Measurements from ENCODE around the gene CNGB1.

CNGB1 gene

DNA sequence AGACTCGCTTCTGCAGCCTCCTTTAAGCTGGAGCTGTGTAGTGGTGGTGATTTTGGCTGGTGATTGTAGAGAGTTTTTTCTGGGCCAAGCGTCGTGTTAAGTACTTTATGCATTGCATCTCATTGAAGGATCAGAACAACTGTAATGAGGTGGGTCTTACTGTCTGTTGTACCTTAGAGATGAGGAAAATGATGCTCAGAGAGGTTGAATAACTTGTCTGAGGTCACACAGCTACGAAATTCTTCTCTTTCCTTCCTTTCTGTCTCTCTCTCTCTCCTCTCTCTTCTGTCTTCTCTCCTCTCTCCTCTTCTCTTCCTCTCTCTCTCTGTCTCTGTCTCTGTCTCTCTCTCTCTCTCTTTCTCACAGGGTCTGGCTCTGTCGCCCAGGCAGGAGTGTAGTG lies 82.8 kb downstream of the CNGB1 start:
- TF ChIP-seq CTCF (conservative IDR thresholded peaks at IDR 0.05; ENCODE audit: low read depth, low read length): no peak
- DNase-seq (ENCODE audit: low read depth): no peak
- no peak overlapping the region for H3K4me3 ChIP-seq (ENCODE audit: low read depth, low read length)

GRCh38 chr16:57887711-57888110 lies 83.2 kb downstream of the CNGB1 start:
- no peak for DNase-seq (ENCODE audit: low read depth)
- no peak for TF ChIP-seq CTCF (conservative IDR thresholded peaks at IDR 0.05; ENCODE audit: low read depth, low read length)
- no peak overlapping the region for H3K4me3 ChIP-seq (ENCODE audit: low read depth, low read length)

DNA sequence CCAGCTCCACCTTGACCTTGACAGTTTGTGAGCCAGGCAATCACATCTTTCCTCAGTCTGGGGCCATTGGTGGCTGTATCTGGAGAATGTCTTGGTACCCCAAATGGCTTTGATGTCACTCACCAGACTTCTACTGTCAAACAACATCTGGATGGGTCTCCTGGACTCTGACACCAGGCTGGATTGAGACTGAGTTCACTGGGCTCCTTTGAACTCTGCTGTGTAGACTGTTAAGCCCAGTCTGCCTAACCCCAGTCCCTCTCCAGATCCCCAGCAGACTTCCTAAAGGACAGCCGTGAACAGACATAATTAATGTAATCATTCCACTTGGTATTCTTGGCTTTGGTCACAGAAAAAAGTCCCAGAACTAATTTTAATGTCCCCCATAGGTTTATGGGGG lies 84.5 kb downstream of the CNGB1 start:
- DNase-seq (ENCODE audit: low read depth): no peak
- H3K4me3 ChIP-seq (ENCODE audit: low read depth, low read length): no peak overlapping the region
- TF ChIP-seq CTCF (conservative IDR thresholded peaks at IDR 0.05; ENCODE audit: low read depth, low read length): no peak

GRCh38 chr16:57884655-57885133 lies 86.2 kb downstream of the CNGB1 start:
- DNase-seq (ENCODE audit: low read depth): no peak
- H3K4me3 ChIP-seq (ENCODE audit: low read depth, low read length): no peak overlapping the region
- TF ChIP-seq CTCF (conservative IDR thresholded peaks at IDR 0.05; ENCODE audit: low read depth, low read length): no peak

DNA sequence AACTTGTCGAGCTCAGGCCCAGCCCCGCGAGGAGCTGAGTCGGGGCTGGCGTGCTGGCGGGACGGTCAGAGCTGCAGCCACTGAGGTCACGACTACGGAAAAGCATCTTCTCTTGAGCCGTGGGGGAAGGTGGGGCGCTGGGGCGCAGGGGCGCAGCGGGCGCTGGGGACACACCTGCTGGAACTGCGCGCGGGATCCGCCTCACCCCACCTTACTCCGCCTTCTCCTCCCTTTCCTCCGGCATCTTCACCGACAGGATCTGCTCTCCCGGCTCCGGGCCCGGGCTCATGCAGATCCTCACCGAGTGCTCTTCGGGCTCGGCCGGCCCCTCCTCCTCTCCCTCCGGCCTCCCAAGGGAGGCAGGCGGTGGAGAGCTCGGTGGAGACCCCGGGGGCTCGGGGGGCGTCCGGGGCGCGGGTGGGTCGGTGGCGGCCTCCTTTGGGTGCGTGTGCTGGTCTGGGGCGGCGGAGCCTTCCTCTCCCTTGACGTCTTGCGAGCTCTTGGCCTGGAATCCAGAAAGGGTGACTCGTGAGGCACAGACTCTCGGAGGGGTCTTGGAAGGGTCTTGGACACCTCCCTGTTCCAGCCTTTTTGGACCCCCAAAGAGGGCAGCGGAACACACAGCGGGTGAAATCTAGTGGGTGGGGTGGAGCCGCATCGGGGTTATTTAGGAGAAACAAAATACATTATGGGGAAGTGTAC lies 86.8 kb downstream of the CNGB1 start:
- no peak overlapping the region for H3K4me3 ChIP-seq (ENCODE audit: low read depth, low read length)
- no peak for TF ChIP-seq CTCF (conservative IDR thresholded peaks at IDR 0.05; ENCODE audit: low read depth, low read length)
- no peak for DNase-seq (ENCODE audit: low read depth)

DNA sequence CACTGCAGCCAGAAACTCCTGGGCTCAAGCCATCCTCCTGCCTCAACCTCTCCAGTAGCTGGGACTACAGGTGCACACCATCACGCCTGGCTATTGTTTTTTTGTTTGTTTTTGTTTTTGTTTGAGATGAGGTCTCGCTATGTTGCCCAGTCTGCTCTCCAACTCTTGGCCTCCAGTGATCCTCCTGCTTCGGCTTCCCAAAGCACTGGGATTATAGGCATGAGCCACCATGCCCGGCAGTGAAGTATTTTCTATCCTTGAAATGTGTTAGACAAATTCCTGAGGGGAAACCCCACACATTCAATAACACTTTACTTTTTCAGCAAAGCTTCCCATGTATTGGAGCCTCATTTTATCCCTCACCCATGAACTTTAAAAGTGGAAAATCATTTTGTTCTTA lies 87.4 kb downstream of the CNGB1 start:
- no peak for DNase-seq (ENCODE audit: low read depth)
- TF ChIP-seq CTCF (conservative IDR thresholded peaks at IDR 0.05; ENCODE audit: low read depth, low read length): no peak
- no peak overlapping the region for H3K4me3 ChIP-seq (ENCODE audit: low read depth, low read length)

DNA sequence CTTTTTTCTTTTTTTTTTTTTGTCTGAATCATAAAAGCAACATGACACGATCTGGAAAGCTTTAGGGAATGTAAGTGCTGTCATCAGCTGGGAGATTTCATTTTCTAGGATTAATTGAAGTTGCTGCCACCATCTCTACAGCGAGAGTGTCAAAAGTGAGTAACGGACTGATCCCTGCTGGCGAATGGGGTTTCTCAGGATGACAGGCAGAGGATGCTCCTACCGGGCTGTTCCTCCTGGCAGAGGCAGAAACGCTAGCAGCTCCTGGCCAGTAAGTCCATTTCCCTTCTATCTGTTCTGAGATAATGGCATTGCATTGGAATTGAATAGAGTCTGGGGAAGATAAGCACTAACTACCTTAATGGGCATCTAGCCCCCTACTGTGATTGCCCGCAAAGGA lies 88.1 kb downstream of the CNGB1 start:
- TF ChIP-seq CTCF (conservative IDR thresholded peaks at IDR 0.05; ENCODE audit: low read depth, low read length): no peak
- H3K4me3 ChIP-seq (ENCODE audit: low read depth, low read length): no peak overlapping the region
- peak; percentile 46 for DNase-seq (ENCODE audit: low read depth)

Data from choroid plexus epithelial cell (primary cell).